Measurements from ENCODE around the gene NABP1. TPM values are rescaled to one million over a fixed set of nuclear protein-coding genes. Genes with fewer than 3 reads are reported as not detected.

Gene NABP1
- total and polyA plus RNA-seq, 7 donors, result 4.2 to 15.4 (median 9.2) TPM

GRCh38 chr2:191646163-191646902 lies 31.6 kb upstream of the NABP1 start:
- DNase-seq, result no peak
- Histone ChIP-seq H3K36me3 (no peaks in the 10 kb centered on the region), H3K9me3 (no peaks in the 10 kb centered on the region), H3K27ac (no peak overlapping the region), H3K4me1 (no peaks in the 10 kb centered on the region), H3K4me3 (no peak overlapping the region), H3K27me3 (no peaks in the 10 kb centered on the region)
- TF ChIP-seq POLR2A (IDR thresholded peaks at IDR 0.05) (no peak), EP300 (IDR thresholded peaks at IDR 0.05) (no peak), CTCF (IDR thresholded peaks at IDR 0.05) (no peak), POLR2AphosphoS5 (IDR thresholded peaks at IDR 0.05) (no peak)
- 56 to 85% methylated on average over 6 of the region's 6 CpGs for WGBS, 2 donors
- intact Hi-C loops (cut with DNase I), result no loop called here

GRCh38 chr2:191649519-191649918 lies 28.4 kb upstream of the NABP1 start:
- DNase-seq, result no peak
- H3K36me3 ChIP-seq, result no peaks in the 10 kb centered on the region
- no peaks in the 10 kb centered on the region for H3K27me3 ChIP-seq
- no peaks in the 10 kb centered on the region for H3K4me1 ChIP-seq
- H3K4me3 ChIP-seq, result no peak overlapping the region
- intact Hi-C loops (cut with DNase I), result no loop called here
- 22 to 64% methylated on average over 2 of the region's 2 CpGs for WGBS, 2 donors
- H3K27ac ChIP-seq, result no peak overlapping the region
- H3K9me3 ChIP-seq, result no peaks in the 10 kb centered on the region
- TF ChIP-seq EP300 (IDR thresholded peaks at IDR 0.05), result no peak

- intact Hi-C loops (cut with DNase I), result no loop called here
- 59 to 70% methylated on average over 3 of the region's 3 CpGs for WGBS, 2 donors
- Histone ChIP-seq H3K4me3 (no peak overlapping the region), H3K9me3 (no peaks in the 10 kb centered on the region), H3K36me3 (no peaks in the 10 kb centered on the region), H3K4me1 (no peaks in the 10 kb centered on the region), H3K27ac (no peak overlapping the region), H3K27me3 (no peaks in the 10 kb centered on the region)
- no peak for DNase-seq
- no peak for TF ChIP-seq POLR2A (IDR thresholded peaks at IDR 0.05)
- no peak for TF ChIP-seq POLR2AphosphoS5 (IDR thresholded peaks at IDR 0.05)
- no peak for TF ChIP-seq EP300 (IDR thresholded peaks at IDR 0.05)
- TF ChIP-seq CTCF (IDR thresholded peaks at IDR 0.05), result no peak
Observed at GRCh38 chr2:191650896-191651773, 26.8 kb upstream of the NABP1 start.

- no peaks in the 10 kb centered on the region for H3K36me3 ChIP-seq
- TF ChIP-seq CTCF (IDR thresholded peaks at IDR 0.05), result no peak
- no peak for TF ChIP-seq POLR2AphosphoS5 (IDR thresholded peaks at IDR 0.05)
- no peak for TF ChIP-seq EP300 (IDR thresholded peaks at IDR 0.05)
- no peak for TF ChIP-seq POLR2A (IDR thresholded peaks at IDR 0.05)
- no peak for DNase-seq
- no peak overlapping the region for H3K27ac ChIP-seq
- 88 to 93% methylated on average over 5 of the region's 5 CpGs for WGBS, 2 donors
- no peaks in the 10 kb centered on the region for H3K4me1 ChIP-seq
- no peaks in the 10 kb centered on the region for H3K9me3 ChIP-seq
- no peak overlapping the region for H3K4me3 ChIP-seq
- intact Hi-C loops (cut with DNase I), result no loop called here
- no peaks in the 10 kb centered on the region for H3K27me3 ChIP-seq
Observed at GRCh38 chr2:191653667-191654391, 24.1 kb upstream of the NABP1 start.

- Histone ChIP-seq H3K9me3 (no peaks in the 10 kb centered on the region), H3K27me3 (no peaks in the 10 kb centered on the region), H3K4me3 (no peak overlapping the region), H3K36me3 (no peaks in the 10 kb centered on the region), H3K27ac (peak overlapping the region in 2 of 4 donors; percentile 4 to 28), H3K4me1 (no peaks in the 10 kb centered on the region)
- intact Hi-C loops (cut with DNase I), result no loop called here
- TF ChIP-seq POLR2AphosphoS5 (IDR thresholded peaks at IDR 0.05) (peak in 1 of 4 donors; percentile 53), EP300 (IDR thresholded peaks at IDR 0.05) (no peak)
- no peak for DNase-seq
Observed at GRCh38 chr2:191656391-191656790, 21.5 kb upstream of the NABP1 start.

Measured in sigmoid colon (tissue), 7 donors.